K562 (cell line): ENCODE measurements around the gene CHST1.

Experiments
- COPS2 ChIP-seq: fragments of 450-650 bp; conservative IDR thresholded peaks from 2 replicates; pipeline ENCODE4 v1.6.1; 2016; ENCODE audit warnings: mild to moderate bottlenecking, moderate library complexity
- FOXM1 ChIP-seq, 2 experiments: fragments of 450-650 bp in 1 of 2; sonication (generic) in 1 of 2; formaldehyde crosslinking in 1 of 2; IDR thresholded peaks; 2 replicates each; pipeline versions ENCODE4 v1.6.1 to v1.9.0; 2017 to 2022; ENCODE audit warnings: low read depth in 2 of 2, mild to moderate bottlenecking in 2 of 2, missing genetic modification reagents in 1 of 2, moderate library complexity in 1 of 2
- FOXO4 ChIP-seq: fragments of 450-650 bp; formaldehyde crosslinking; IDR thresholded peaks from 2 replicates; pipeline ENCODE4 v1.4.0; 2020; ENCODE audit warnings: mild to moderate bottlenecking, moderate library complexity
- KHSRP ChIP-seq: fragments of 450-650 bp; IDR thresholded peaks from 2 replicates; pipeline ENCODE4 v1.6.1; 2017
- PPARD ChIP-seq: fragments of 250-450 bp; sonication (Bioruptor Pico); IDR thresholded peaks from 2 replicates; pipeline ENCODE4 v1.8.0; 2022; ENCODE audit warnings: inconsistent platforms, mild to moderate bottlenecking, moderate library complexity
- SMARCA5 ChIP-seq: fragments of 450-650 bp; IDR thresholded peaks from 2 replicates; pipeline ENCODE4 v1.6.1; 2016
- SMARCB1 ChIP-seq: IDR thresholded peaks from 2 replicates; pipeline ENCODE4 v1.6.1; 2011; ENCODE audit warnings: improper control_type of control experiment, low read depth; ENCODE audit not compliant: insufficient read length
- TF ChIP-seq, protein P1 (sequence below): sonication (generic); formaldehyde crosslinking; IDR thresholded peaks from 2 replicates; pipeline ENCODE4 v1.8.1; 2023; ENCODE audit warnings: mild to moderate bottlenecking, missing genetic modification reagents

GRCh38 chr11:45685964-45686537 lies 20.6 kb upstream of the CHST1 start:
- TF ChIP-seq COPS2 (no peak), FOXO4 (CRISPR knock-in tag) (no peak), FOXM1 (IDR thresholded peaks at IDR 0.05; ENCODE audit: low read depth) (no peak), FOXM1 (CRISPR knock-in tag; IDR thresholded peaks at IDR 0.05; ENCODE audit: low read depth) (no peak), KHSRP (no peak), SMARCB1 (no peak), PPARD (CRISPR knock-in tag) (no peak), SMARCA5 (no peak)
- TF ChIP-seq, protein P1, sequence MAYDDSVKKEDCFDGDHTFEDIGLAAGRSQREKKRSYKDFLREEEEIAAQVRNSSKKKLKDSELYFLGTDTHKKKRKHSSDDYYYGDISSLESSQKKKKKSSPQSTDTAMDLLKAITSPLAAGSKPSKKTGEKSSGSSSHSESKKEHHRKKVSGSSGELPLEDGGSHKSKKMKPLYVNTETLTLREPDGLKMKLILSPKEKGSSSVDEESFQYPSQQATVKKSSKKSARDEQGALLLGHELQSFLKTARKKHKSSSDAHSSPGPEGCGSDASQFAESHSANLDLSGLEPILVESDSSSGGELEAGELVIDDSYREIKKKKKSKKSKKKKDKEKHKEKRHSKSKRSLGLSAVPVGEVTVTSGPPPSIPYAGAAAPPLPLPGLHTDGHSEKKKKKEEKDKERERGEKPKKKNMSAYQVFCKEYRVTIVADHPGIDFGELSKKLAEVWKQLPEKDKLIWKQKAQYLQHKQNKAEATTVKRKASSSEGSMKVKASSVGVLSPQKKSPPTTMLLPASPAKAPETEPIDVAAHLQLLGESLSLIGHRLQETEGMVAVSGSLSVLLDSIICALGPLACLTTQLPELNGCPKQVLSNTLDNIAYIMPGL: no peak
